Testis (tissue), 2 donors: ENCODE results near the gene SACS.

Experiments
- CTCF ChIP-seq, 3 experiments: fragments of 450-650 bp in 2 of 3; fragments of 200-600 bp in 1 of 3; sonication (generic) in 1 of 3; IDR thresholded peaks; one replicate each; pipeline ENCODE4 v1.5.1; 2016 to 2019; ENCODE audit warnings: antibody characterized with exemption in 3 of 3, mild to moderate bottlenecking in 2 of 3, moderate library complexity in 1 of 3
- POLR2A ChIP-seq: fragments of 450-650 bp; IDR thresholded peaks from one replicate; pipeline ENCODE4 v1.6.1; 2017; ENCODE audit warnings: antibody characterized with exemption, mild to moderate bottlenecking, moderate library complexity

- TF ChIP-seq CTCF (IDR thresholded peaks at IDR 0.05): no peak
- TF ChIP-seq POLR2A: no peak
Measured at GRCh38 chr13:23456437-23457210, 23.1 kb upstream of the SACS start.
